Endothelial cell (in vitro differentiated cells): Measurements from ENCODE around the gene GNG14. TPM values are rescaled to one million over a fixed set of nuclear protein-coding genes. Genes with fewer than 3 reads are reported as not detected.

Experiments used
- DNase-seq: peaks from one replicate; pipeline ENCODE4 v3.0.0; 2021; ENCODE audit warnings: low spot score
- H3K27ac Mint-ChIP-seq: one replicate; pipeline ENCODE4 v1.8.0; 2021; ENCODE audit warnings: mixed read lengths, inconsistent platforms; ENCODE audit not compliant: unreplicated experiment
- H3K27me3 Mint-ChIP-seq: one replicate; pipeline ENCODE4 v1.8.0; 2021; ENCODE audit warnings: mild to moderate bottlenecking, moderate library complexity, mixed read lengths, inconsistent platforms; ENCODE audit not compliant: unreplicated experiment
- H3K36me3 Mint-ChIP-seq: one replicate; pipeline ENCODE4 v1.8.0; 2021; ENCODE audit warnings: mild to moderate bottlenecking, low read depth, mixed read lengths, inconsistent platforms; ENCODE audit not compliant: unreplicated experiment
- H3K4me1 Mint-ChIP-seq: one replicate; pipeline ENCODE4 v1.8.0; 2021; ENCODE audit warnings: mild to moderate bottlenecking, mixed read lengths, inconsistent platforms; ENCODE audit not compliant: unreplicated experiment
- H3K4me3 Mint-ChIP-seq: one replicate; pipeline ENCODE4 v1.8.0; 2021; ENCODE audit warnings: mild to moderate bottlenecking, mixed read lengths, inconsistent platforms; ENCODE audit not compliant: unreplicated experiment
- H3K9me3 Mint-ChIP-seq: one replicate; pipeline ENCODE4 v1.8.0; 2021; ENCODE audit warnings: mixed read lengths, inconsistent platforms; ENCODE audit not compliant: unreplicated experiment
- total RNA-seq: library from RNA; stranded (reverse); fragmentation: NEBNext Ultra II Directional; extraction: Animal tissue kit (Norgen Biotek cat#: 25700); gene quantifications from one replicate; pipeline ENCODE4 v1.2.1, GENCODE V29; 2021; ENCODE audit not compliant: unreplicated experiment
- TF ChIP-seq, protein P1 (sequence below): fragments of 200-600 bp; sonication (generic); IDR thresholded peaks from one replicate; pipeline ENCODE4 v1.5.0; 2021; ENCODE audit warnings: antibody characterized with exemption; ENCODE audit not compliant: unreplicated experiment

Gene GNG14
- total RNA-seq, 1 donor from 2014 or later: not detected

GRCh38 chr19:12667731-12668302, 20.0 kb upstream of the GNG14 start:
- peaks cover 24% of the 10 kb centered on the region for H3K27me3 Mint-ChIP-seq
- H3K4me1 Mint-ChIP-seq: peaks cover 35% of the 10 kb centered on the region

DNA sequence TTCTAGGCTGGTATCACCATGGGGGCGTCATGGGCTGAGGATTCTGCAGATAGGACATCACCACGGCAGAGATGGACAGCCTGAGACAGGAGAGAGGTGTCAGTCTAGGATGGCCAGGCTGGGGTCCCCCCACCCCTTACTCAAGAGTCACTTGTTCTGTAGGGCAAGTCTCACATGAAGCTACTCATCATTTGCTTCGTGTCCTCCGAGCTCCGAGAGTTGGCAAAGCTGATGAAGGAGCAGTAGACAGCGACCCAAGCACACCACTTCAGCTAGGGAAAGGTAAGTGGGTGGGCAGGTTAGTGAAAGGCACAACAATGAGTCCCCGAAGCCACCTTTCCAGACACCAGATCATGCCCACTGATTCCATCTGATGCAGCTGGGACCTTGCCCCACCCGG, 19.5 kb upstream of the GNG14 start:
- Mint-ChIP-seq H3K27me3 (peaks cover 21% of the 10 kb centered on the region), H3K27ac (peak overlapping the region; percentile 97), H3K9me3 (no peaks in the 10 kb centered on the region), H3K4me3 (peak overlapping the region; percentile 98), H3K36me3 (peaks cover 25% of the 10 kb centered on the region), H3K4me1 (peaks cover 35% of the 10 kb centered on the region)
- TF ChIP-seq, protein P1, sequence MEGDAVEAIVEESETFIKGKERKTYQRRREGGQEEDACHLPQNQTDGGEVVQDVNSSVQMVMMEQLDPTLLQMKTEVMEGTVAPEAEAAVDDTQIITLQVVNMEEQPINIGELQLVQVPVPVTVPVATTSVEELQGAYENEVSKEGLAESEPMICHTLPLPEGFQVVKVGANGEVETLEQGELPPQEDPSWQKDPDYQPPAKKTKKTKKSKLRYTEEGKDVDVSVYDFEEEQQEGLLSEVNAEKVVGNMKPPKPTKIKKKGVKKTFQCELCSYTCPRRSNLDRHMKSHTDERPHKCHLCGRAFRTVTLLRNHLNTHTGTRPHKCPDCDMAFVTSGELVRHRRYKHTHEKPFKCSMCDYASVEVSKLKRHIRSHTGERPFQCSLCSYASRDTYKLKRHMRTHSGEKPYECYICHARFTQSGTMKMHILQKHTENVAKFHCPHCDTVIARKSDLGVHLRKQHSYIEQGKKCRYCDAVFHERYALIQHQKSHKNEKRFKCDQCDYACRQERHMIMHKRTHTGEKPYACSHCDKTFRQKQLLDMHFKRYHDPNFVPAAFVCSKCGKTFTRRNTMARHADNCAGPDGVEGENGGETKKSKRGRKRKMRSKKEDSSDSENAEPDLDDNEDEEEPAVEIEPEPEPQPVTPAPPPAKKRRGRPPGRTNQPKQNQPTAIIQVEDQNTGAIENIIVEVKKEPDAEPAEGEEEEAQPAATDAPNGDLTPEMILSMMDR: no peak
- no peak for DNase-seq

More at GRCh38 chr19:12667731-12668302, 20.0 kb upstream of the GNG14 start:
- H3K27ac Mint-ChIP-seq: no peak overlapping the region
- no peak for DNase-seq
- no peaks in the 10 kb centered on the region for H3K9me3 Mint-ChIP-seq
- H3K4me3 Mint-ChIP-seq: peak overlapping the region; percentile 98
- H3K36me3 Mint-ChIP-seq: peaks cover 25% of the 10 kb centered on the region
- TF ChIP-seq, protein P1: no peak

GRCh38 chr19:12668932-12669269, 18.9 kb upstream of the GNG14 start:
- no peaks in the 10 kb centered on the region for H3K9me3 Mint-ChIP-seq
- H3K36me3 Mint-ChIP-seq: peaks cover 22% of the 10 kb centered on the region
- peaks cover 24% of the 10 kb centered on the region for H3K27me3 Mint-ChIP-seq
- peak overlapping the region; percentile 98 for H3K4me3 Mint-ChIP-seq
- TF ChIP-seq, protein P1: no peak
- peaks cover 36% of the 10 kb centered on the region for H3K4me1 Mint-ChIP-seq
- H3K27ac Mint-ChIP-seq: peak overlapping the region; percentile 97
- DNase-seq: peak; percentile 34

DNA sequence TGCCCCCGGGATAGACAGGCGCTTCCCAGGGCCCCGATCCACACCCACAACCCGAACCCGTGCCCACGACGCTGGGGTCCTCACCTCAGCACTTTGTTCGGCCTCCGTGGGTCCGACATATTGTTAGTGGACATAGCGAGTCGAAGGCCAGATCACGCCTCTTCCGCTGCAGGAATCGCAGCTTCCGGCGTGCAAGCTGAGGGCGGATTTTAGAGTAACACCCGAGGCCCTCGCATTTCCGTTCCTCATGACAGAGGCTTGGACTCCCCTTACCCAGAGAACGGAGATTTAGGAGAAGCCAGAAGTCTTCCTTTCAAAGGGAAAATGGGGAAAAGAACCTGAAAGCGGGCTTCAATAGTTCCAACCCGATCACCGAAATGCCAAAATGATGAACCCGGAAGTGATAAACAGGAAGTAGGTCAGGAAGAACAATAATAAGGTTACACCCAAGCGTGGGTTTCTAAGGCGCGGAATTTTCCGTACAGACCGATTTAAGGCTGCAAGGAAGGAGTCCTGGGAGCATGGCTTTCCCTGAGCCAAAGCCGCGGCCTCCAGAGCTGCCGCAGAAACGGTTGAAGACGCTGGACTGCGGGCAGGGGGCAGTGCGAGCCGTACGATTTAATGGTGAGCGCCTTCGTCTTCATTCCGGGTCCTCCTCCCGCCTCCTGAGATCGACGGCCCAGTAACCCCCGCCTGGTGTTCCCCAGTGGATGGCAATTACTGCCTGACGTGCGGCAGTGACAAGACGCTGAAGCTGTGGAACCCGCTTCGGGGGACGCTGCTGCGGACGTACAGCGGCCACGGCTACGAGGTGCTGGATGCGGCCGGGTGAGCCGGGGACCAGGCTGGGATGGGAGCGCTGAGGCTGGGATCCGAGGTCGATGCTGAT, 18.3 kb upstream of the GNG14 start:
- Mint-ChIP-seq H3K4me3 (peak overlapping the region; percentile 98), H3K36me3 (peaks cover 28% of the 10 kb centered on the region), H3K27me3 (peaks cover 26% of the 10 kb centered on the region), H3K9me3 (no peaks in the 10 kb centered on the region), H3K27ac (peak overlapping the region; percentile 97), H3K4me1 (peaks cover 42% of the 10 kb centered on the region)
- DNase-seq: peak; percentile 72
- TF ChIP-seq, protein P1: no peak
